Measurements from ENCODE around the gene IFITM2.

DNA sequence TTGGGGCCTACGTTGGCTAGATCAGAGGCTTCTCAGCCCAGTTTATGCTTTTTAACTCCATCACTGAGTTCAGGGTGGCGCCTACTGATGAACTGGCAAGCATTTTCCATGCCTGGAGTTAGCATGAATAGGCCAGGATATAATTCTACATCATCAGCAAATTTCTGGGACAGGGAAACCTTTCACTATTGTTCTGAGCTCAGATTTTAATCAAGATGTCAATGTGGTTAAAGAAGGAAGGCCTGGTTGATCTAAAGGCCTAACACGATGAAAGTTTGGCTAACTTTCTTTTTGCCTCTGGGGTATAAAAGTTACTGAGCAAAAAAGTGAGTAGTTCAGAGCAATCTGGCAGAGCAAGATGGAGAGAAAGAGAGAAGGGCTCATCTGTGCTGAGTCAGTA is 34.7 kb downstream of the IFITM2 start:
- TF ChIP-seq, protein P1, sequence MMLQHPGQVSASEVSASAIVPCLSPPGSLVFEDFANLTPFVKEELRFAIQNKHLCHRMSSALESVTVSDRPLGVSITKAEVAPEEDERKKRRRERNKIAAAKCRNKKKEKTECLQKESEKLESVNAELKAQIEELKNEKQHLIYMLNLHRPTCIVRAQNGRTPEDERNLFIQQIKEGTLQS (IDR thresholded peaks at IDR 0.05) = no peak
- TF ChIP-seq YY1 (IDR thresholded peaks at IDR 0.05) (no peak), CTCF (IDR thresholded peaks at IDR 0.05; ENCODE audit: low read depth, low read length, missing input control) (no peak), RXRA (IDR thresholded peaks at IDR 0.05) (no peak), HNF4G (IDR thresholded peaks at IDR 0.05) (no peak), MAX (IDR thresholded peaks at IDR 0.05) (no peak), JUND (IDR thresholded peaks at IDR 0.05) (no peak)

Measured in liver (tissue), 3 donors.